Measurements from ENCODE around the gene SLC4A7.

DNA sequence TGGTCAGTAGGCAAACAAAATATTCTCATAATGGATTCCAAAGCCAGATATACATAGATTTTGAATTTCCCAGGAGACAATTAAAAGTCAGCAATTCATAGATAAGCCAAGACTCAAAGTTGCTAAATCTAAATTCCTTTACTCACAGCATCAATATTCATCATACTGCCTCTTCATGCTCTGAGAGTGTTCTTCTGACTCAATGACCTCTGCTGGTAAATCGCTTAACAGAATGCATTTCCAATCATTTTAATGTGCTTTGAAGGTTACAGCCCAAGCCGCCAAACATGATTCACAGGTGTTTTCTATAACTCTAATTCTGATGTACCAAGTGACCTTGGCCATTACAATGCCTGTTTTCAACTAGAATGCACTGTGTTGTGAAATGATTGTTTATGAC lies 24.2 kb upstream of the SLC4A7 start:
- TF ChIP-seq POLR2A (IDR thresholded peaks at IDR 0.05) (no peak), CTCF (IDR thresholded peaks at IDR 0.05) (no peak)

All from lower leg skin (tissue), 3 donors.